HCT116 (cell line): ENCODE results near the gene PXT1. TPM values are rescaled to one million over a fixed set of nuclear protein-coding genes. Genes with fewer than 3 reads are reported as not detected.

Experiments
- ATAC-seq: fragments of 200-7000 bp; cut with Tn5 transposase; 2 replicates; pipeline ENCODE4 v1.9.1; 2020; ENCODE audit warnings: mild to moderate bottlenecking, moderate library complexity
- BruUV-seq: library from RNA; stranded (reverse); fragments of 400-500 nt; replicated peaks from 2 replicates; lab custom pipeline; 2021; lab: Mats Ljungman, UMichigan
- CTCF ChIA-PET: fragments of 300-600 bp; sonication (Branson Sonifier 250); formaldehyde crosslinking; loops from one replicate; lab custom pipeline; 2021; ENCODE audit warnings: antibody characterized with exemption; lab: Charles Lee
- POLR2A ChIA-PET: fragments of 300-600, 350-600 bp; sonication (Branson Sonifier 250); formaldehyde crosslinking; loops from one replicate; lab custom pipeline; 2021; ENCODE audit warnings: antibody characterized with exemption; lab: Charles Lee
- RAD21 ChIA-PET, 2 experiments: fragments of 300-600 bp; sonication (Branson Sonifier 250); formaldehyde crosslinking; loops; one replicate each; lab custom pipeline; 2023; ENCODE audit warnings: low total read pairs in 2 of 2; ENCODE audit not compliant: uncharacterized antibody in 2 of 2, unreplicated experiment in 2 of 2, low non-redundant PET in 1 of 2; lab: Charles Lee
- DNase-seq: peaks from one replicate; pipeline ENCODE4 v3.0.0-alpha.2; 2010; ENCODE audit warnings: low read depth, low spot score
- H2AFZ ChIP-seq: fragments of 200-600 bp; shearing (Covaris generic), sonication (generic); 2 replicates; pipeline ENCODE4 v1.6.1; 2017; ENCODE audit warnings: low read depth, mixed run types, mixed read lengths, antibody characterized with exemption, low read length; ENCODE audit not compliant: poor library complexity, severe bottlenecking
- H3K27ac ChIP-seq: 2 replicates; pipeline ENCODE4 v1.5.1; 2012; ENCODE audit warnings: low read depth, low read length
- H3K27me3 ChIP-seq: fragments of 200-600 bp; sonication (generic); 2 replicates; pipeline ENCODE4 v1.6.1; 2016; ENCODE audit warnings: mixed run types, low read length, mixed read lengths; ENCODE audit not compliant: insufficient read depth
- H3K36me3 ChIP-seq, 2 experiments: fragments of 200-500 bp in 1 of 2; fragments of 200-600 bp in 1 of 2; sonication (Bioruptor generic) in 1 of 2; sonication (generic) in 1 of 2; 2 replicates each; pipeline versions ENCODE4 v1.5.1 to v1.6.1; 2014 to 2016; ENCODE audit warnings: low read length in 2 of 2, inconsistent platforms in 1 of 2, mixed read lengths in 1 of 2, mixed run types in 1 of 2; ENCODE audit not compliant: insufficient read depth in 2 of 2, control insufficient read depth in 1 of 2
- H3K4me1 ChIP-seq, 2 experiments: fragments of 200-600 bp in 1 of 2; sonication (generic) in 1 of 2; 2 replicates each; pipeline versions ENCODE4 v1.5.1 to v1.6.1; 2012 to 2017; ENCODE audit warnings: low read length in 2 of 2, inconsistent platforms in 1 of 2, mild to moderate bottlenecking in 1 of 2, mixed read lengths in 1 of 2, mixed run types in 1 of 2, moderate library complexity in 1 of 2; ENCODE audit not compliant: insufficient read depth in 2 of 2, control insufficient read depth in 1 of 2
- H3K4me2 ChIP-seq: fragments of 200-600 bp; sonication (generic); 2 replicates; pipeline ENCODE4 v1.6.1; 2017; ENCODE audit warnings: mixed run types, low read length, mixed read lengths
- H3K4me3 ChIP-seq, 2 experiments: fragments of 200-600 bp in 1 of 2; sonication (generic) in 1 of 2; replicated peaks in 1 of 2; 2 replicates each; pipeline ENCODE4 v1.5.1; 2011 to 2016; ENCODE audit warnings: low read length in 2 of 2, control low read depth in 1 of 2, low read depth in 1 of 2, mild to moderate bottlenecking in 1 of 2, mixed read lengths in 1 of 2, mixed run types in 1 of 2
- H3K79me2 ChIP-seq: fragments of 200-600 bp; sonication (generic); 2 replicates; pipeline ENCODE4 v1.6.1; 2017; ENCODE audit warnings: mild to moderate bottlenecking, mixed run types, low read length, moderate library complexity, mixed read lengths; ENCODE audit not compliant: insufficient read depth
- H3K9ac ChIP-seq: fragments of 200-600 bp; sonication (generic); 2 replicates; pipeline ENCODE4 v1.6.1; 2016; ENCODE audit warnings: low read length, mixed read lengths
- H3K9me2 ChIP-seq: fragments of 200-600 bp; sonication (generic), shearing (Covaris generic); 2 replicates; pipeline ENCODE4 v1.6.1; 2017; ENCODE audit warnings: mixed run types, mild to moderate bottlenecking, moderate library complexity; ENCODE audit not compliant: insufficient read depth
- H3K9me3 ChIP-seq, 2 experiments: fragments of 200-500 bp in 1 of 2; fragments of 200-600 bp in 1 of 2; sonication (Bioruptor generic) in 1 of 2; sonication (generic) in 1 of 2; 2 replicates each; pipeline ENCODE4 v1.6.1; 2014 to 2017; ENCODE audit warnings: low read length in 2 of 2, mixed read lengths in 2 of 2, inconsistent platforms in 1 of 2, low read depth in 1 of 2, mild to moderate bottlenecking in 1 of 2, mixed run types in 1 of 2, moderate library complexity in 1 of 2; ENCODE audit not compliant: control insufficient read depth in 1 of 2, insufficient read depth in 1 of 2
- H4K20me1 ChIP-seq: fragments of 200-600 bp; sonication (generic), shearing (Covaris generic); 2 replicates; pipeline ENCODE4 v1.6.1; 2017; ENCODE audit warnings: mixed run types, mild to moderate bottlenecking, moderate library complexity; ENCODE audit not compliant: insufficient read depth
- CTCF ChIP-seq, 3 experiments: fragments of 200-600 bp in 1 of 3; sonication (generic) in 1 of 3; IDR thresholded peaks in 2 of 3; conservative IDR thresholded peaks in 1 of 3; 2 replicates each; pipeline ENCODE4 v1.5.1; 2012 to 2017; ENCODE audit warnings: low read depth in 2 of 3, low read length in 2 of 3, antibody characterized with exemption in 1 of 3, borderline replicate concordance in 1 of 3, control low read depth in 1 of 3, mild to moderate bottlenecking in 1 of 3, mixed read lengths in 1 of 3, mixed run types in 1 of 3, moderate library complexity in 1 of 3; ENCODE audit not compliant: insufficient read depth in 1 of 3
- EGR1 ChIP-seq: IDR thresholded peaks from 2 replicates; pipeline ENCODE4 v1.6.1; 2012; ENCODE audit warnings: low read depth
- ELF1 ChIP-seq: IDR thresholded peaks from 2 replicates; pipeline ENCODE4 v1.6.1; 2012; ENCODE audit warnings: low read depth, borderline replicate concordance
- EZH2phosphoT487 ChIP-seq: fragments of 200-600 bp; IDR thresholded peaks from 2 replicates; pipeline ENCODE4 v1.6.1; 2018; ENCODE audit warnings: antibody characterized with exemption, borderline replicate concordance
- JUND ChIP-seq: IDR thresholded peaks from 2 replicates; pipeline ENCODE4 v1.6.1; 2012
- POLR2AphosphoS5 ChIP-seq: IDR thresholded peaks from 2 replicates; pipeline ENCODE4 v1.6.1; 2011; ENCODE audit warnings: mild to moderate bottlenecking, low read depth, low read length, moderate library complexity
- SIN3A ChIP-seq: IDR thresholded peaks from 2 replicates; pipeline ENCODE4 v1.6.1; 2012; ENCODE audit warnings: low read depth
- SP1 ChIP-seq: IDR thresholded peaks from 2 replicates; pipeline ENCODE4 v1.6.1; 2012; ENCODE audit warnings: low read depth
- SRF ChIP-seq: IDR thresholded peaks from 2 replicates; pipeline ENCODE4 v1.6.1; 2012; ENCODE audit warnings: low read depth
- TCF7L2 ChIP-seq: IDR thresholded peaks from 2 replicates; pipeline ENCODE4 v1.7.0; 2011; ENCODE audit warnings: borderline replicate concordance, inconsistent platforms; ENCODE audit not compliant: insufficient read depth, insufficient read length; ENCODE audit errors: extremely low read depth
- YY1 ChIP-seq: IDR thresholded peaks from 2 replicates; pipeline ENCODE4 v1.6.1; 2011; ENCODE audit warnings: low read length, low read depth, moderate library complexity, mild to moderate bottlenecking; ENCODE audit not compliant: insufficient replicate concordance; ENCODE audit errors: extremely low read depth
- ZBTB33 ChIP-seq: IDR thresholded peaks from 2 replicates; pipeline ENCODE4 v1.6.1; 2011; ENCODE audit warnings: mild to moderate bottlenecking, low read length, moderate library complexity; ENCODE audit not compliant: insufficient replicate concordance; ENCODE audit errors: extremely low read depth
- ZFX ChIP-seq: fragments of 450-650 bp; IDR thresholded peaks from 2 replicates; pipeline ENCODE4 v1.6.1; 2017
- ZNF274 ChIP-seq: fragments of 200-500 bp; sonication (Bioruptor generic); IDR thresholded peaks from 2 replicates; pipeline ENCODE4 v1.6.1; 2014; ENCODE audit warnings: mild to moderate bottlenecking, low read depth, low read length, inconsistent platforms
- intact Hi-C: fragments of 100-400 bp; cut with micrococcal nuclease; formaldehyde crosslinking; loops from 2 replicates; pipeline ENCODE4 v1.10.0; 2022
- total RNA-seq: library from RNA; stranded (reverse); gene quantifications from one replicate; pipeline ENCODE4 v1.2.1, GENCODE V29; 2021; ENCODE audit not compliant: unreplicated experiment

Gene PXT1
- total RNA-seq, 1 experiment from 2014 or later: 0.17 TPM

GRCh38 chr6:36460916-36461315 lies 18.3 kb upstream of the PXT1 start (continued):
- TF ChIP-seq EZH2phosphoT487: no peak
- TF ChIP-seq CTCF (IDR thresholded peaks at IDR 0.05 in 2 of 3, conservative IDR thresholded peaks at IDR 0.05 in 1 of 3; ENCODE audit: borderline replicate concordance in 1 of 3, insufficient read depth in 1 of 3, low read depth in 2 of 3, low read length in 2 of 3): no peak

GRCh38 chr6:36459501-36459900 lies 16.8 kb upstream of the PXT1 start:
- peaks cover 0 to 4% of the 10 kb centered on the region in 2 experiments; a peak in 1 of 4 replicates for H3K4me1 ChIP-seq
- ATAC-seq (no peak), DNase-seq (no peak)
- RAD21 ChIA-PET: no interaction called here
- intact Hi-C loops: no loop called here
- H3K27ac ChIP-seq: no peak overlapping the region
- H4K20me1 ChIP-seq: no peaks in the 10 kb centered on the region
- POLR2A ChIA-PET: no interaction called here
- H2AFZ ChIP-seq: no peak overlapping the region
- no peak overlapping the region for H3K9ac ChIP-seq
- CTCF ChIA-PET: no interaction called here
- no peak overlapping the region for H3K4me2 ChIP-seq
- H3K9me3 ChIP-seq: no peaks in the 10 kb centered on the region
- no TSS peak for BruUV-seq
- no peaks in the 10 kb centered on the region for H3K36me3 ChIP-seq
- no peak overlapping the region for H3K4me3 ChIP-seq
- TF ChIP-seq CTCF (IDR thresholded peaks at IDR 0.05 in 2 of 3, conservative IDR thresholded peaks at IDR 0.05 in 1 of 3; ENCODE audit: borderline replicate concordance in 1 of 3, insufficient read depth in 1 of 3, low read depth in 2 of 3, low read length in 2 of 3): no peak
- TF ChIP-seq EGR1: no peak
- TF ChIP-seq POLR2AphosphoS5: no peak
- no peak for TF ChIP-seq ZNF274
- no peak for TF ChIP-seq ZBTB33
- TF ChIP-seq SP1: no peak
- no peak for TF ChIP-seq JUND
- no peak for TF ChIP-seq SIN3A
- no peak for TF ChIP-seq YY1
- TF ChIP-seq ZFX: no peak
- no peak for TF ChIP-seq TCF7L2
- TF ChIP-seq ELF1: no peak
- TF ChIP-seq SRF: no peak
- H3K27me3 ChIP-seq: no peaks in the 10 kb centered on the region
- peaks cover 92% of the 10 kb centered on the region for H3K79me2 ChIP-seq
- no peaks in the 10 kb centered on the region for H3K9me2 ChIP-seq
